Fibroblast of peridontal ligament (primary cell): Measurements from ENCODE around the gene NCEH1.
A peak's percentile ranks its signal among the peaks of the same experiment; 100 is the strongest.
"Not testable (repeated sequence)": the region's sequence is repeated elsewhere in the genome, so short reads cannot be mapped to it uniquely, and the experiment has no call there.

ENCODE experiments used
- DNase-seq: peaks from one replicate; pipeline ENCODE4 v3.0.0-alpha.2; 2010; ENCODE audit errors: extremely low read depth

Gene NCEH1

GRCh38 chr3:172707967-172708366 is 2.9 kb downstream of the NCEH1 start:
- DNase-seq, result peak; percentile 90

- no peak for DNase-seq
Measured at GRCh38 chr3:172707030-172707429, 3.8 kb downstream of the NCEH1 start.

- DNase-seq, result no peak
Measured at GRCh38 chr3:172705170-172705569, 5.7 kb downstream of the NCEH1 start.

GRCh38 chr3:172704001-172704400 is 6.9 kb downstream of the NCEH1 start:
- no peak for DNase-seq

GRCh38 chr3:172702731-172703130 is 8.1 kb downstream of the NCEH1 start:
- DNase-seq, result not testable (repeated sequence)

GRCh38 chr3:172702256-172702655 is 8.6 kb downstream of the NCEH1 start:
- no peak for DNase-seq

GRCh38 chr3:172701751-172702150 is 9.1 kb downstream of the NCEH1 start:
- DNase-seq, result no peak

GRCh38 chr3:172700936-172701455 is 9.9 kb downstream of the NCEH1 start:
- DNase-seq, result no peak

- no peak for DNase-seq
Measured at GRCh38 chr3:172700256-172700655, 10.6 kb downstream of the NCEH1 start.

GRCh38 chr3:172699031-172699430 is 11.8 kb downstream of the NCEH1 start:
- no peak for DNase-seq

- DNase-seq, result no peak
Measured at GRCh38 chr3:172698631-172699030, 12.2 kb downstream of the NCEH1 start.

- no peak for DNase-seq
Measured at GRCh38 chr3:172697558-172697957, 13.3 kb downstream of the NCEH1 start.

GRCh38 chr3:172696357-172696756 is 14.5 kb downstream of the NCEH1 start:
- DNase-seq, result no peak

- DNase-seq, result no peak
Measured at GRCh38 chr3:172694573-172695246, 16.2 kb downstream of the NCEH1 start.

- DNase-seq, result no peak
Measured at GRCh38 chr3:172692751-172693338, 18.0 kb downstream of the NCEH1 start.

GRCh38 chr3:172690936-172691335 is 19.9 kb downstream of the NCEH1 start:
- no peak for DNase-seq

- DNase-seq, result no peak
Measured at GRCh38 chr3:172688588-172688987, 22.3 kb downstream of the NCEH1 start.

GRCh38 chr3:172687501-172687900 is 23.4 kb downstream of the NCEH1 start:
- peak; percentile 22 for DNase-seq

- DNase-seq, result peak; percentile 38
Measured at GRCh38 chr3:172685331-172686214, 25.3 kb downstream of the NCEH1 start.

GRCh38 chr3:172680684-172681083 is 30.2 kb downstream of the NCEH1 start:
- peak; percentile 61 for DNase-seq

- no peak for DNase-seq
Measured at GRCh38 chr3:172679599-172679998, 31.3 kb downstream of the NCEH1 start.

GRCh38 chr3:172678068-172678467 is 32.8 kb downstream of the NCEH1 start:
- peak; percentile 61 for DNase-seq
